ENCODE results near the gene TPM1.

The TPM1 gene

DNA sequence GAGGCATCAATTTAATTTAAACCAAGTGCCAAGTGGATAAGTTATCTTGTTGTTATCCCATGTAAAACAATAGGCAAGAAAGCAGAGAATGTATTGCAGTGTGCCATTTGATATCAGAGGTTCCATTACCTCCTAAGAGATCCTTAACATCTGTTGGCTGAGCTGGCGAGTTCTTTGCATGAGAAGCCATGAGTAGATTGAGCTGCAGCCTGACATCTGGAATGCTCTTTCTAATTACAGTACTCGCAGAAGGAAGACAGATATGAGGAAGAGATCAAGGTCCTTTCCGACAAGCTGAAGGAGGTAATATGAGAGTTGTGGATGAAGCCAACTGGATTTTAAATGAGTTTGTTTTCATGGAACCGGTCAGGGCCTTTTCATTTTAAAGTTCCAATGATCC is 19.4 kb downstream of the TPM1 start:
- TF ChIP-seq POLR2A (IDR thresholded peaks at IDR 0.05; ENCODE audit: low read depth, low read length): no peak
- FAIRE-seq (no peak), DNase-seq (ENCODE audit: insufficient read length, low spot score) (no peak)

DNA sequence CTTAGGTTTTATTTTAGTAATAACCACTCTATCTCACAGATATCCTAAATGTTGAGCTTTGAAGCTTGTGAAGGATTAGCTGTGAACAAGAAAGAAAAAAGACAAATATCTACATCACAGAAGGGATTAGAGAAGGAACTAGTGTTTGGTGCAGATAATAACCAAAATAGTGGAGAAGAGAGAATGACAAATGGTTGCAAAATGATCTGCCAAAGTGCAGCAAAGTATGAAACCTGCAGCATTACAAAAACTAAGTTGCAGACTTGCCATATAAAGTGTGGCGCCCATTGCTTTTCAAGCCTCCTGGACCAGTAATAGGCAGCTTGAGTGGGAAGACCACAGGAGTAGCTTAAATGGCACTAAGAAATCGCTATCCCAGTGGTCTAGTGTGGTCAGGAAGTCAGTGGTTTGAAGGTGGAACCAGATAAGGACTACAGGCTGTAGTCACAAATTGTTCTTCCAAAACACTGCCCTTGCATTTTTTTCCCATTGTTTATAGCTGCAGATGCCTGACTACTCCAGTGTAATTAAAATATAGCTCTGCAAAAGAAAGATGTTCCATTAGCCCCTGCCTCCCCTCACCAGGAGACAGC is 20.7 kb downstream of the TPM1 start:
- no peak for FAIRE-seq
- DNase-seq (ENCODE audit: insufficient read length, low spot score): no peak
- no peak for TF ChIP-seq POLR2A (IDR thresholded peaks at IDR 0.05; ENCODE audit: low read depth, low read length)

DNA sequence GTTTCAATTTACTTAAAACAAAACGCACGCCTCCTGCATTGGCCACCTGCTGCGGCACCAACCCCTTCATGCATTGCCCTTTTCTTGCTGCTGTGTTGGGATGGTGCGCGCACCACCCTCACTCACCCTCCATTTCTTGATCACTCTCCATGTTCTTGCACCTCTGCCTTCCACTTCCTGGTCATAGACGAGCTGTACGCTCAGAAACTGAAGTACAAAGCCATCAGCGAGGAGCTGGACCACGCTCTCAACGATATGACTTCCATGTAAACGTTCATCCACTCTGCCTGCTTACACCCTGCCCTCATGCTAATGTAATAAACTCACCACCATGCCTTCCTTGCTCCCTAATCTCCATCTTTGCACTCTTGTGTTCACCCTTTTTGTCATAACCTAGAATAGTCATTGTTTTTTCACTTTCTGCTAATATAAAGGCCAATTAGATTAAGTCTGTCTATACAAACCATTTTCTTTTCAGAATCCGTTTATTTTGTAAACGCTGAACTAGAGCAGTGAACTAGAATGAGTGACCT is 21.4 kb downstream of the TPM1 start:
- TF ChIP-seq POLR2A (IDR thresholded peaks at IDR 0.05; ENCODE audit: low read depth, low read length): no peak
- DNase-seq (ENCODE audit: insufficient read length, low spot score): no peak
- FAIRE-seq: no peak

DNA sequence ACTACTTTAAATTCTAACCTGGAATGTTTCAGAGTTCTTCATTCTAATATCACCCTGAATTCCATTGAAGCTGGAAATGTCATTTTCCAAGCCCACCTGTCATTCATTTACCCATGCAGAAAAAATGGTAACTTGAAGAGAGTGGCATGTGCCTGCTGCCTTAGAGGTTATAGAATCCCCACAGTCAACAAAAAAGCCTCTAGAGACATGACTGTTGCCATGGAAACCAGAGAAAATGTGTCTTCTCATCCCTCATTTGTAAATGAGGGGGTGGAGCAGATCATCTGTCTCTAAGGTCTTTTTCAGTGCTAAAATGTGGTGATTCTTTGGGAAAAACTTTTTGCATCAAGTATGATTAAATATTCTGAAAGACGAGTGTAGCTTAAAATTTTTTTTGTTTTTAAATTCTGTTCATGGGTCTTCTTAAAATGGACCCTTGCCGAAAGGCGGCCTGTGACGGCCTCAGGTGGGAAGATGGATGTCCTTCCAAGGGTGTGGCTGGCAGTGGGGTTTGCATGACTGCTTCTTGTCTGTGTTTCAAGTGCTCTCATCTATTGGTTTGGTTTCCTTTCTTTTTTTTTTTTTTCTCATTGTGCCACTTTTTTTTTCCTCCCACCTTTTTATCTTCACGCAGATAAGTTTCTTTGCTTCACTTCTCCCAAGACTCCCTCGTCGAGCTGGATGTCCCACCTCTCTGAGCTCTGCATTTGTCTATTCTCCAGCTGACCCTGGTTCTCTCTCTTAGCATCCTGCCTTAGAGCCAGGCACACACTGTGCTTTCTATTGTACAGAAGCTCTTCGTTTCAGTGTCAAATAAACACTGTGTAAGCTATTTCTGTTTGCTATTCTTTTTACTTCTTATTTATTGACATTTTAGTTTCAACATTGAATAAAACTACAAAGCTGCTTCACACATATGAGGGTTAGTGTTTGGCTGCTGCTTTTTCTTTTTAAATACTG is 23.0 kb downstream of the TPM1 start:
- no peak for TF ChIP-seq POLR2A (IDR thresholded peaks at IDR 0.05; ENCODE audit: low read depth, low read length)
- FAIRE-seq (no peak), DNase-seq (ENCODE audit: insufficient read length, low spot score) (no peak)

DNA sequence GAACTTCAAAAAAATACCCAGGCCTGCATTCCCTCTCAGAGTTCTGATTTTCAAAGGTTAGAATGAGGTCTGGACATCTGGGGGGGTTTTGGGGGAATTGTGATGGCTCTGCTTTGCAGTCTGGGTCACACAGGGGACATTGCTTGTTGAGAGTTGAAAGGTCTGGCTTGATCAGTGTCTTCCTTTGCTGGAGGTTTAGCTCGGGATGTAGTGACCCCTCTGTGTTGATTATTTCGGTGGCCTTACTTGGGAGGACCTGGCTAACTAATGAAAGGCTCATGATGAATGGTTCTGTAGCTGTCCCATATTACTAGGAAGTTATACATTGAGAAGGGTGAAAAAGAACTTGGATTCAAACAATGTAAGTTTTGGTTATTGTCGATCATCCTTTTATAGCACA is 23.7 kb downstream of the TPM1 start:
- FAIRE-seq (no peak), DNase-seq (ENCODE audit: insufficient read length, low spot score) (no peak)
- TF ChIP-seq POLR2A (IDR thresholded peaks at IDR 0.05; ENCODE audit: low read depth, low read length): no peak

DNA sequence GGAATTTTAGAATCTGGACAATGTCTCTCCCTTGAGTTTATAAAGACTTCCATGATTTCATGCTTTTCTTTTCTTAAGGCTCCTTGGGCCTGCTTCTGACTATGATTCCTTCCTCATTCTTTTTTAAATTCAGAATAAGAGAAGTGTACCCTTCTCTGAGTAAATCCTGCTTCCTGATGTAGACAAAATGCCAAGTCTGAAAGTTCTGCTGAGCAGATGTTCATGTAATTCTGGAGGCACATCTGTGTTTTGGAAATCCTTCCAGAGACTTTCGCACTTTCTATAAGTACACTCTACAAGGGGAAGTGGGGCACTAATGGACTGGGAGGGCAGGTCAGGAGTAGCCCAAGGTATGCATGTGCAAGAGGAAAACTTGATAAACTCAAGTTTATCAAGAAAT is 24.8 kb downstream of the TPM1 start:
- no peak for TF ChIP-seq POLR2A (IDR thresholded peaks at IDR 0.05; ENCODE audit: low read depth, low read length)
- DNase-seq (ENCODE audit: insufficient read length, low spot score) (no peak), FAIRE-seq (no peak)

DNA sequence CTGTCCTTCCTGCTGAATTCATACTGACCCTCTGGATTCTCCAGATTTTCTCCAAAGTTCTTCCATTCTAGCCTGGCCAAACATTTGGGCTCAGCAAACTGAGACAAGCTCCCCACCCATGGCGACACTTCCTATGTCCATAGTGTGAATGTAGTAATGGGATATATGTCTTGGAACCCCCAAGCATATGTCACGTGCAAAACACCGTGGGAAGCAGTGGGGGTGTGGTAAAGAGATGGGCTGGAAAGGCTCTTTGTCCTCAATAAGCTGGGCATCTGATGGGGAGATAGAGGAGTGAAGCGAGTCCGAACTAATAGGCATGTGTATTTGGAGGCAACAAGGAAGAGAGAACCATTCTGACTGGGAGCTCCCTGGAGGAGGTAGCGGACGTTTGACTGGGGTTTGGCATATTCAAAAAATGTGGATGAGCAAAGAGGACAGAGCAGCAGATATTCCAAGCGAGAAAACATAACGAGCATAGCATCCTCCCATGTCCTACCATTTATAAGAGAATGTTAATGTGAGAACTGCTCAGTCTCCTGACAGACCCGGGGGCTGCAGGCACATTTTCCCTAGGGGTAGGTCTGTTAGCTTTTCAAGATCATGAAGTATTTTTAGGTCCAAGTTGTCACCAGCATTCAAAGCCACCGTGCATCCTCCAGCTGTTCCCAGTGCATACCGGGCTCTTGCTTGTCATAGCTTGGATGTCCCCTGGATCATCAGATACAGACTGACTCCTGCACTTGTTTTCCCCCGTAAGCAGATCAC is 25.6 kb downstream of the TPM1 start:
- TF ChIP-seq POLR2A (IDR thresholded peaks at IDR 0.05; ENCODE audit: low read depth, low read length): no peak
- DNase-seq (ENCODE audit: insufficient read length, low spot score) (no peak), FAIRE-seq (no peak)

DNA sequence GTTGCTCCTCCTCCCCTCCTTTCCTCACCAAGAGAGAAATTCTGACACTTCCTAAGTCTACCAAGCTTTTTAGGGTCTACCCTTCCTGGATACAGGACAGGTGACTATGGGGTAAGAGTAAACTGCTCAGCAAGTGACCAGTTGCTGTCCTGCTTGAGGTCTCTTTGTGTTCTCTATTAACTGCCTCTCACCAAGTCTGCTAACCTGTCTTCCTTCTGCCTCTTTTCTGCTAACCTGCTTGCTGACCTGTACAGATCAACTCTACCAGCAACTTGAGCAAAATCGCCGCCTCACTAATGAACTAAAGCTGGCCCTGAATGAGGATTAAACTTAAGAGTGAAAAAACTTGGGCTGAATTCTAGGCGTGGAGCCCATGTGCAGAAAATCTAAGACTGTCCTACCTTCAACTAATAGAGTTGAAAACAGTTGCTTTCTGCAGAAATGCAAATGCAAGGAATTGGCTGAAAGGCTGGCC is 27.1 kb downstream of the TPM1 start:
- TF ChIP-seq POLR2A (IDR thresholded peaks at IDR 0.05; ENCODE audit: low read depth, low read length): no peak
- no peak for DNase-seq (ENCODE audit: insufficient read length, low spot score)
- no peak for FAIRE-seq

DNA sequence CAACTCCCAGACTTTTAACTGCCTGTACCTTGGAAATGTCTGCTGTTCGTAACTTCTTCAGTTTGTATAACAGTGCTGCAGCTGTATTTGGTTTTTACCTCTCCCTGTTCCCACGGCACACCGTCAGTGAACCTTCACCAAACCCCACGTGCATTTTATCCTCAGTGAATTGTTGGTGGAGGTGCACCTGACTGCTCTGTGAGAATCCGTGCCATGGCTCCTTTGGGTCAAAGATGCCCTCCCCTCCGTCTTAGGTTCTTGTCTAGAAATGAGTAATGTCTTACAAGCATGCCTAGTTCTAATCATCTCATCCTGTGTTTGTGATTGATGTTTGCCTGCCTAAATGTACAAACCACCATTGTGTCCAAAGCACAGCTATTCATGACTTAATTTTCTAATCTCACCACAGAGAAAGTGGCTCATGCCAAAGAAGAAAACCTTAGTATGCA is 28.2 kb downstream of the TPM1 start:
- no peak for TF ChIP-seq POLR2A (IDR thresholded peaks at IDR 0.05; ENCODE audit: low read depth, low read length)
- no peak for DNase-seq (ENCODE audit: insufficient read length, low spot score)
- FAIRE-seq: no peak

DNA sequence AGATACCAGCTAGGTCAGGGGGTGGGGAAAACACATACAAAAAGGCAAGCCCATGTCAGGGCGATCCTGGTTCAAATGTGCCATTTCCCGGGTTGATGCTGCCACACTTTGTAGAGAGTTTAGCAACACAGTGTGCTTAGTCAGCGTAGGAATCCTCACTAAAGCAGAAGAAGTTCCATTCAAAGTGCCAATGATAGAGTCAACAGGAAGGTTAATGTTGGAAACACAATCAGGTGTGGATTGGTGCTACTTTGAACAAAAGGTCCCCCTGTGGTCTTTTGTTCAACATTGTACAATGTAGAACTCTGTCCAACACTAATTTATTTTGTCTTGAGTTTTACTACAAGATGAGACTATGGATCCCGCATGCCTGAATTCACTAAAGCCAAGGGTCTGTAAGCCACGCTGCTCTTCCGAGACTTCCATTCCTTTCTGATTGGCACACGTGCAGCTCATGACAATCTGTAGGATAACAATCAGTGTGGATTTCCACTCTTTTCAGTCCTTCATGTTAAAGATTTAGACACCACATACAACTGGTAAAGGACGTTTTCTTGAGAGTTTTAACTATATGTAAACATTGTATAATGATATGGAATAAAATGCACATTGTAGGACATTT is 28.9 kb downstream of the TPM1 start:
- no peak for TF ChIP-seq POLR2A (IDR thresholded peaks at IDR 0.05; ENCODE audit: low read depth, low read length)
- FAIRE-seq (no peak), DNase-seq (ENCODE audit: insufficient read length, low spot score) (no peak)

DNA sequence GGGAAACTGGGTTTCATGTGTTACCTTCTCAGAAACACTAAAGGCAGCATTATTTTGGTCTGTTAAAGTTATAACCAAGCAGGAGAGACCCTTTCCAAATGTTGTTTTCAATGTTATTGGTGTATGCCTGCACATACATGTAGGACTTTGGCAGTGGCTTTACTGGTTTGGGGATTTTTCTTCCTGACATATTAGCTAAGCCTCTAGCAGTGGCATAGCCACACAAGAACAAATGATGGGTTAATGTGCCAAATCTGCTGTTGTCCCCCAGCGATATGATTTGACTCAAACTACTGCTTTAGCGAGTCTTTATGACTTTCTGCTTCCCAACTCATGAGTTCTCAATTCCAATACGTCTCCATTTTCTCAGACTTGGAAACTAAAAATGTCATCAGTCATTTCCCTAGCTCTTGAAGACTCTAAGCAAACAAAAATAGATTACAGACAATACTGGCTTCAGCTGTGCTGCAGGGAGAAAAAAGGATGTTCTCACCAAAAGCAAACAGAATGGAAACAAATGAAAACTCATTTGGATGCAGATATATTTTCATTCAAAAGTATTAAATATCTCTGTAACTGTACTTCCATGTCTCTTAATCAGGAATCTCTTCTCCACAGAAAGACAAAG is 29.6 kb downstream of the TPM1 start:
- TF ChIP-seq POLR2A (IDR thresholded peaks at IDR 0.05; ENCODE audit: low read depth, low read length): no peak
- FAIRE-seq (no peak), DNase-seq (ENCODE audit: insufficient read length, low spot score) (no peak)

DNA sequence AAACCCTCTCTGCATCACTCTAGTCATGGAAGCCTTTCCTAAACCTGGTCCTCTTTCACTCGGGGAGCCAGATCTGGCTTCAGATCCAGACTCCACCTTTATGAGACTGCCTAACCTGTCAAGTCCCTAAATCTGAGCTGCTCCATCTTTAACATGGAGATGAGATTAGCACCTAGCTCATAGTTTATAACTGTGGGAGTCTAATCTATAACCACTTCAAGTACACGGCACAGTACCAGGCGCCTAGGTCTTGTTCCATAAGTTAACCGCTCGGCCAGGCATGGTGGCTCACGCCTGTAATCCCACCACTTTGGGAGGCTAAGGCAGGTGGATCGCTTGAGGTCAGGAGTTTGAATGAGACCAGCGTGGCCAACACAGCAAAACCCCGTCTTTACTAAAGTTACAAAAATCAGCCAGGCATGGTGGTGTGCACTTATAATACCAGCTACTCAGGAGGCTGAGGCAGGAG is 30.3 kb downstream of the TPM1 start:
- FAIRE-seq: no peak
- no peak for DNase-seq (ENCODE audit: insufficient read length, low spot score)
- no peak for TF ChIP-seq POLR2A (IDR thresholded peaks at IDR 0.05; ENCODE audit: low read depth, low read length)
